ENCODE measurements around the gene STH. TPM values are rescaled to one million over a fixed set of nuclear protein-coding genes. Genes with fewer than 3 reads are reported as not detected.

STH gene
- total and polyA plus RNA-seq, 2 of the 4 experiments (the other 2 are of a cell fraction) = not detected

DNA sequence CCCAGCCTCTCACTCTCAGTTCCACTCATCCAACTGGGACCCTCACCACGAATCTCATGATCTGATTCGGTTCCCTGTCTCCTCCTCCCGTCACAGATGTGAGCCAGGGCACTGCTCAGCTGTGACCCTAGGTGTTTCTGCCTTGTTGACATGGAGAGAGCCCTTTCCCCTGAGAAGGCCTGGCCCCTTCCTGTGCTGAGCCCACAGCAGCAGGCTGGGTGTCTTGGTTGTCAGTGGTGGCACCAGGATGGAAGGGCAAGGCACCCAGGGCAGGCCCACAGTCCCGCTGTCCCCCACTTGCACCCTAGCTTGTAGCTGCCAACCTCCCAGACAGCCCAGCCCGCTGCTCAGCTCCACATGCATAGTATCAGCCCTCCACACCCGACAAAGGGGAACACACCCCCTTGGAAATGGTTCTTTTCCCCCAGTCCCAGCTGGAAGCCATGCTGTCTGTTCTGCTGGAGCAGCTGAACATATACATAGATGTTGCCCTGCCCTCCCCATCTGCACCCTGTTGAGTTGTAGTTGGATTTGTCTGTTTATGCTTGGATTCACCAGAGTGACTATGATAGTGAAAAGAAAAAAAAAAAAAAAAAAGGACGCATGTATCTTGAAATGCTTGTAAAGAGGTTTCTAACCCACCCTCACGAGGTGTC lies 26.6 kb downstream of the STH start:
- Histone ChIP-seq H2BK5ac (ENCODE audit: low read depth, low read length, poor library complexity, severe bottlenecking) (no peak overlapping the region), H3K36me3 (ENCODE audit: control insufficient read depth, insufficient read depth, low read length) (peaks cover 30% of the 10 kb centered on the region), H3K79me1 (ENCODE audit: low read depth in 1 of 2, low read length in 2 of 2) (peaks cover 0 to 24% of the 10 kb centered on the region in 2 experiments; a peak in 2 of 4 replicates), H3K4me1 (ENCODE audit: control insufficient read depth, insufficient read depth, low read length) (no peaks in the 10 kb centered on the region), H3K9me3 (ENCODE audit: control insufficient read depth, insufficient read depth, low read length) (no peaks in the 10 kb centered on the region), H3K9me1 (ENCODE audit: insufficient read depth, low read length) (peaks cover 10% of the 10 kb centered on the region), H2BK20ac (ENCODE audit: low read depth, low read length) (no peak overlapping the region), H4K8ac (ENCODE audit: low read depth in 2 of 2, low read length in 2 of 2) (no peak overlapping the region), H3K18ac (ENCODE audit: low read depth, low read length) (no peak overlapping the region), H3K27ac (ENCODE audit: insufficient read depth, low read length) (no peak overlapping the region), H4K20me1 (ENCODE audit: insufficient read depth, low read length) (peaks cover 8% of the 10 kb centered on the region), H4K5ac (ENCODE audit: low read depth, low read length) (no peak overlapping the region), H3K27me3 (ENCODE audit: control insufficient read depth, insufficient read depth, low read length) (no peaks in the 10 kb centered on the region), H3K9ac (ENCODE audit: low read depth, low read length) (no peak overlapping the region), H3K4me3 (ENCODE audit: insufficient read depth, low read depth, low read length) (no peak overlapping the region), H2BK15ac (ENCODE audit: low read depth, low read length) (no peak overlapping the region), H3K4ac (ENCODE audit: low read depth, low read length) (no peak overlapping the region), H3K4me2 (ENCODE audit: low read depth, low read length) (no peak overlapping the region), H2BK120ac (ENCODE audit: low read depth, low read length) (no peak overlapping the region), H2AK9ac (replicated peaks; ENCODE audit: low read depth, low read length, poor library complexity) (no peak overlapping the region), H3K23ac (ENCODE audit: low read depth, low read length) (no peak overlapping the region), H3K14ac (replicated peaks; ENCODE audit: low read depth, low read length) (no peak overlapping the region), H2AFZ (replicated peaks; ENCODE audit: low read length, poor library complexity) (no peak overlapping the region), H4K91ac (ENCODE audit: insufficient read depth, low read depth, low read length) (no peak overlapping the region), H3K56ac (ENCODE audit: extremely low read depth, insufficient read depth, low read length) (no peak overlapping the region), H2AK5ac (ENCODE audit: low read depth, low read length) (no peak overlapping the region)
- no TSS peak for BruUV-seq (replicated peaks)
- no peak for DNase-seq
- no peak for ATAC-seq (ENCODE audit: low read depth)
- TF ChIP-seq MAFK (IDR thresholded peaks at IDR 0.05; ENCODE audit: low read depth, low read length) (no peak), MXI1 (IDR thresholded peaks at IDR 0.05; ENCODE audit: borderline replicate concordance, low read depth, low read length) (no peak), RCOR1 (IDR thresholded peaks at IDR 0.05; ENCODE audit: insufficient replicate concordance, low read length) (no peak), ELK1 (IDR thresholded peaks at IDR 0.05; ENCODE audit: borderline replicate concordance, low read depth, low read length) (no peak)
- ChIA-PET POLR2A (ENCODE audit: unreplicated experiment) (no interaction called here), CTCF (interaction anchor here (0.6 kb wide), 1 partner anchor 792 kb away, joined by 3 read pairs; no protein-coding TSS in a partner anchor)
- intact Hi-C loops (cut with micrococcal nuclease) (no loop called here), dilution Hi-C loops (cut with HindIII; ENCODE audit: low sequenced_read_pairs, unreplicated experiment) (no loop called here), in situ Hi-C loops (cut with MboI; ENCODE audit: low sequenced_read_pairs) (no loop called here)
- no CpG with 5 or more reads among the region's 8 CpGs for WGBS, 2 experiments (ENCODE audit: extremely low coverage in 2 of 2, insufficient read length in 1 of 2)

All from IMR-90 (cell line).